RWPE1 (cell line): ENCODE data around the gene ABCG2.
A peak's percentile ranks its signal among the peaks of the same experiment; 100 is the strongest.

ENCODE experiments used
- CTCF ChIA-PET: fragments of 350-600 bp; sonication (Branson Sonifier 250); formaldehyde crosslinking; extraction: SDS; loops from one replicate; lab custom pipeline; 2021; lab: Yijun Ruan, JAX
- POLR2A ChIA-PET: fragments of 400-600 bp; formaldehyde crosslinking; extraction: SDS; loops from one replicate; lab custom pipeline; 2020; ENCODE audit warnings: antibody characterized with exemption; ENCODE audit not compliant: low non-redundant PET; lab: Yijun Ruan, JAX
- DNase-seq: peaks from one replicate; pipeline ENCODE4 v3.0.0; 2012; ENCODE audit warnings: low spot score
- H3K27ac ChIP-seq: fragments of 450-650 bp; 2 replicates; pipeline ENCODE4 v1.5.1; 2017
- CTCF ChIP-seq: fragments of 450-650 bp; conservative IDR thresholded peaks from 2 replicates; pipeline ENCODE4 v1.5.1; 2017; ENCODE audit warnings: low read depth, mild to moderate bottlenecking

The ABCG2 gene

GRCh38 chr4:88158489-88159228 is at the start of gene ABCG2:
TSS of gene ABCG2 (minus strand) at chr4:88158639. CDS start at chr4:88139995, 18,644 bp downstream.
- H3K27ac ChIP-seq = peak within 1 kb of the TSS; percentile 32
- DNase-seq = peak; percentile 13
- CTCF ChIA-PET = interaction anchor here (0.7 to 1.1 kb wide), 3 partner anchors 10 to 103 kb away, joined by 3 read pairs; no protein-coding TSS in a partner anchor
- TF ChIP-seq CTCF = no peak
- POLR2A ChIA-PET = no interaction called here

- no peak overlapping the region for H3K27ac ChIP-seq
- no peak for DNase-seq
- POLR2A ChIA-PET = no interaction called here
- CTCF ChIA-PET = interaction anchor here (0.8 kb wide), 1 partner anchor 175 kb away, joined by 3 read pairs; no protein-coding TSS in a partner anchor
- no peak for TF ChIP-seq CTCF
These were observed 49.7 kb upstream of the ABCG2 start for GRCh38 chr4:88208156-88208555.

- no peak for DNase-seq
- no peak for TF ChIP-seq CTCF
- no peak overlapping the region for H3K27ac ChIP-seq
- ChIA-PET POLR2A (no interaction called here), CTCF (interaction anchor here (0.6 to 0.8 kb wide), 2 partner anchors 49 to 174 kb away, joined by 3 read pairs; partner anchors contain the start of gene ABCG2)
These were observed 48.7 kb upstream of the ABCG2 start for GRCh38 chr4:88207171-88207570.

- DNase-seq = no peak
- H3K27ac ChIP-seq = no peak overlapping the region
- POLR2A ChIA-PET = no interaction called here
- CTCF ChIA-PET = interaction anchor here (0.5 kb wide), 1 partner anchor 36 kb away, joined by 4 read pairs; no protein-coding TSS in a partner anchor
- no peak for TF ChIP-seq CTCF
These were observed 46.4 kb upstream of the ABCG2 start for GRCh38 chr4:88204882-88205281.

GRCh38 chr4:88202443-88202842 is 44.0 kb upstream of the ABCG2 start:
- H3K27ac ChIP-seq = no peak overlapping the region
- ChIA-PET CTCF (interaction anchor here (0.6 to 1.7 kb wide), 2 partner anchors 10 to 738 kb away, joined by 4 to 7 read pairs; no protein-coding TSS in a partner anchor), POLR2A (no interaction called here)
- no peak for DNase-seq
- TF ChIP-seq CTCF = no peak

GRCh38 chr4:88200186-88200585 is 41.7 kb upstream of the ABCG2 start:
- no peak overlapping the region for H3K27ac ChIP-seq
- TF ChIP-seq CTCF = no peak
- DNase-seq = no peak
- ChIA-PET POLR2A (no interaction called here), CTCF (no interaction called here)
